ENCODE results near the gene SERPINA5. TPM values are rescaled to one million over a fixed set of nuclear protein-coding genes. Genes with fewer than 3 reads are reported as not detected.

Gene SERPINA5
- total and polyA plus RNA-seq, 2 of the 13 experiments (the other 11 are each of a cell fraction or from before 2014, with no cell fraction given) = 449 to 498 TPM

GRCh38 chr14:94615823-94616570, 34.8 kb downstream of the SERPINA5 start (continued):
- TF ChIP-seq ZFP91 (CRISPR knock-in tag; IDR thresholded peaks at IDR 0.05; ENCODE audit: borderline replicate concordance) (peak; percentile 40; the same call in 1 of the 2 replicates), ZNF574 (CRISPR knock-in tag; IDR thresholded peaks at IDR 0.05) (peak; percentile 13; the same call in 1 of the 2 replicates), AGO2 (optimal IDR thresholded peaks at IDR 0.05; ENCODE audit: low read depth, low read length) (peak; percentile 83), UBTF (CRISPR knock-in tag; IDR thresholded peaks at IDR 0.05) (peak; percentile 33; the same call in 1 of the 2 replicates), ZNF34 (CRISPR knock-in tag; IDR thresholded peaks at IDR 0.05; ENCODE audit: borderline replicate concordance) (peak; percentile 82; the same call in 1 of the 2 replicates), ZNF687 (CRISPR knock-in tag; IDR thresholded peaks at IDR 0.05) (peak; percentile 47), ZNF580 (CRISPR knock-in tag; IDR thresholded peaks at IDR 0.05; ENCODE audit: borderline replicate concordance, low read depth) (0 out of 2 replicates have a peak, but pooled peaks have one; percentile 12), SSRP1 (CRISPR knock-in tag; IDR thresholded peaks at IDR 0.05) (peak; percentile 85), KDM4B (CRISPR knock-in tag; IDR thresholded peaks at IDR 0.05) (peak; percentile 42; the same call in 1 of the 2 replicates), POLR2A (IDR thresholded peaks at IDR 0.05; ENCODE audit: insufficient read depth in 1 of 2, low read depth in 2 of 2, low read length in 2 of 2) (peak in 1 of 2 experiments; percentile 34; a peak in 1 of 4 replicates), RBFOX2 (IDR thresholded peaks at IDR 0.05; ENCODE audit: low read depth, low read length) (peak; percentile 93), ARNT2 (CRISPR knock-in tag; IDR thresholded peaks at IDR 0.05; ENCODE audit: low read depth) (0 out of 2 replicates have a peak, but pooled peaks have one; percentile 7), PHF8 (CRISPR knock-in tag; IDR thresholded peaks at IDR 0.05) (no peak), SP1 (IDR thresholded peaks at IDR 0.05) (no peak), SP1 (CRISPR knock-in tag; IDR thresholded peaks at IDR 0.05) (no peak), ZFX (CRISPR knock-in tag; IDR thresholded peaks at IDR 0.05; ENCODE audit: low read depth) (0 out of 2 replicates have a peak, but pooled peaks have one; percentile 16)
